ENCODE results near the gene TEDC1.

DNA sequence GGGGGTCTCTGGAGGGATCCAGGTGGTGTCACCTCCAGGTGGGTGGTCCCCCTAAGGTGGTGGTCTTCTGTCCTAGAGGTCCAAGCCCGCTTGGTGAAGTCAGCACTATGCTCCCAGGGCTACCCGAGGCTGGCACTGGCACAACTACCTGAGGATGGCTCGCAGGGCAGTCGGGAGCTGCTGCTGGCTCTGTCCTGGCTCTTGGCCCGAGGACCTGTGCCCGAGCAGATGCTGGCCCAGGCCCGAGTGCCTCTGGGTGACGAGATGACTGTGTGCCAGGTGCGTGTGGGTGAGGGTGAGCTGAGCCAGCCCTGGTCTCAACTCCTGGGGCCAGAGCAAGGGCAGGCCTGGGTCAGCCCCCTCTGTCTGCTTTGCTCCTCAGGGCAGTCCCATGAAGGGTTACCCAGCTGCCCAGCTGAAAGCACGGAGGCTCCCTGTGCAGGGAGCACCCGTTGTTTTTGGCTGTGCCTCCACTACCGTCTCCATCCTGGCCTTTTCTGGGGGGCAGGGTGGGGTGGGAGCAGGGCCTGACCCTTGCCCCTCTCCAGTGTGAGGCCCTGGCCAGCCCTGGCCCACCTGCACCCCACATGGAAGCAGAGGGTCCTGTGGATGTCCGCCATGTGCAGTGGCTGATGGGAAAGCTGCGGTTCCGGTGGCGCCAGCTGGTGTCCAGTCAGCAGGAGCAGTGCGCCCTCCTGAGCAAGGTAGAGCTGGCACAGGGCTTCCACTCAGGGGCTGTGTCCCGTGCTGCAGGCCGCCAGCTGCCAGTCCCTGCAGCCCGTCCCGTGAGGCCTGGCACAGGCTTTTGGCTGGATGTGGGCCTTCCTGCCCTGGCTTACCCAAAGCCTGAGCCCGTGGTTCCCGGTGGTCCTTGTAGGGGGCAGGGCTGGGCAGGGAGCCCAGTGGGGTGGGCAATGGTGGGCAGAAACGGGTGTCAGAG lies 1.3 kb downstream of the TEDC1 start:
- TF ChIP-seq ZNF76 (tag by site-specific recombination; IDR thresholded peaks at IDR 0.05; ENCODE audit: borderline replicate concordance, low read depth) (no peak), ZNF544 (tag by site-specific recombination; IDR thresholded peaks at IDR 0.05) (no peak), ZNF423 (tag by site-specific recombination; IDR thresholded peaks at IDR 0.05) (no peak), ZNF274 (IDR thresholded peaks at IDR 0.05; ENCODE audit: low read length) (no peak), ZNF274 (tag by site-specific recombination; IDR thresholded peaks at IDR 0.05; ENCODE audit: borderline replicate concordance) (no peak)
- TF ChIP-seq, protein P1, sequence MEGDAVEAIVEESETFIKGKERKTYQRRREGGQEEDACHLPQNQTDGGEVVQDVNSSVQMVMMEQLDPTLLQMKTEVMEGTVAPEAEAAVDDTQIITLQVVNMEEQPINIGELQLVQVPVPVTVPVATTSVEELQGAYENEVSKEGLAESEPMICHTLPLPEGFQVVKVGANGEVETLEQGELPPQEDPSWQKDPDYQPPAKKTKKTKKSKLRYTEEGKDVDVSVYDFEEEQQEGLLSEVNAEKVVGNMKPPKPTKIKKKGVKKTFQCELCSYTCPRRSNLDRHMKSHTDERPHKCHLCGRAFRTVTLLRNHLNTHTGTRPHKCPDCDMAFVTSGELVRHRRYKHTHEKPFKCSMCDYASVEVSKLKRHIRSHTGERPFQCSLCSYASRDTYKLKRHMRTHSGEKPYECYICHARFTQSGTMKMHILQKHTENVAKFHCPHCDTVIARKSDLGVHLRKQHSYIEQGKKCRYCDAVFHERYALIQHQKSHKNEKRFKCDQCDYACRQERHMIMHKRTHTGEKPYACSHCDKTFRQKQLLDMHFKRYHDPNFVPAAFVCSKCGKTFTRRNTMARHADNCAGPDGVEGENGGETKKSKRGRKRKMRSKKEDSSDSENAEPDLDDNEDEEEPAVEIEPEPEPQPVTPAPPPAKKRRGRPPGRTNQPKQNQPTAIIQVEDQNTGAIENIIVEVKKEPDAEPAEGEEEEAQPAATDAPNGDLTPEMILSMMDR (tag by site-specific recombination; IDR thresholded peaks at IDR 0.05), result no peak
- TF ChIP-seq, protein P2, sequence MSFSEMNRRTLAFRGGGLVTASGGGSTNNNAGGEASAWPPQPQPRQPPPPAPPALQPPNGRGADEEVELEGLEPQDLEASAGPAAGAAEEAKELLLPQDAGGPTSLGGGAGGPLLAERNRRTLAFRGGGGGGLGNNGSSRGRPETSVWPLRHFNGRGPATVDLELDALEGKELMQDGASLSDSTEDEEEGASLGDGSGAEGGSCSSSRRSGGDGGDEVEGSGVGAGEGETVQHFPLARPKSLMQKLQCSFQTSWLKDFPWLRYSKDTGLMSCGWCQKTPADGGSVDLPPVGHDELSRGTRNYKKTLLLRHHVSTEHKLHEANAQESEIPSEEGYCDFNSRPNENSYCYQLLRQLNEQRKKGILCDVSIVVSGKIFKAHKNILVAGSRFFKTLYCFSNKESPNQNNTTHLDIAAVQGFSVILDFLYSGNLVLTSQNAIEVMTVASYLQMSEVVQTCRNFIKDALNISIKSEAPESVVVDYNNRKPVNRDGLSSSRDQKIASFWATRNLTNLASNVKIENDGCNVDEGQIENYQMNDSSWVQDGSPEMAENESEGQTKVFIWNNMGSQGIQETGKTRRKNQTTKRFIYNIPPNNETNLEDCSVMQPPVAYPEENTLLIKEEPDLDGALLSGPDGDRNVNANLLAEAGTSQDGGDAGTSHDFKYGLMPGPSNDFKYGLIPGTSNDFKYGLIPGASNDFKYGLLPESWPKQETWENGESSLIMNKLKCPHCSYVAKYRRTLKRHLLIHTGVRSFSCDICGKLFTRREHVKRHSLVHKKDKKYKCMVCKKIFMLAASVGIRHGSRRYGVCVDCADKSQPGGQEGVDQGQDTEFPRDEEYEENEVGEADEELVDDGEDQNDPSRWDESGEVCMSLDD (tag by site-specific recombination; IDR thresholded peaks at IDR 0.05), result no peak
- TF ChIP-seq, protein P3, sequence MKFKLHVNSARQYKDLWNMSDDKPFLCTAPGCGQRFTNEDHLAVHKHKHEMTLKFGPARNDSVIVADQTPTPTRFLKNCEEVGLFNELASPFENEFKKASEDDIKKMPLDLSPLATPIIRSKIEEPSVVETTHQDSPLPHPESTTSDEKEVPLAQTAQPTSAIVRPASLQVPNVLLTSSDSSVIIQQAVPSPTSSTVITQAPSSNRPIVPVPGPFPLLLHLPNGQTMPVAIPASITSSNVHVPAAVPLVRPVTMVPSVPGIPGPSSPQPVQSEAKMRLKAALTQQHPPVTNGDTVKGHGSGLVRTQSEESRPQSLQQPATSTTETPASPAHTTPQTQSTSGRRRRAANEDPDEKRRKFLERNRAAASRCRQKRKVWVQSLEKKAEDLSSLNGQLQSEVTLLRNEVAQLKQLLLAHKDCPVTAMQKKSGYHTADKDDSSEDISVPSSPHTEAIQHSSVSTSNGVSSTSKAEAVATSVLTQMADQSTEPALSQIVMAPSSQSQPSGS (tag by site-specific recombination; IDR thresholded peaks at IDR 0.05; ENCODE audit: low read depth), result no peak
